Stimulated activated naive CD8-positive, alpha-beta T cell treated with anti-CD3 and anti-CD28 coated beads, Interleukin-15, Interleukin-2, amounts not matched to agents 100 ng/mL and 50 ng/mL, for 24 hours (primary cell): Measurements from ENCODE around the gene B3GNT5.

ENCODE experiments used
- H3K27ac Mint-ChIP-seq: one replicate; pipeline ENCODE4 v1.8.0; 2021; ENCODE audit warnings: mild to moderate bottlenecking, mixed read lengths
- H3K27me3 Mint-ChIP-seq: one replicate; pipeline ENCODE4 v1.8.0; 2021; ENCODE audit warnings: mixed read lengths
- H3K36me3 Mint-ChIP-seq: one replicate; pipeline ENCODE4 v1.8.0; 2021; ENCODE audit warnings: low read depth, mixed read lengths
- H3K4me1 Mint-ChIP-seq: one replicate; pipeline ENCODE4 v1.8.0; 2021; ENCODE audit warnings: low read depth, mixed read lengths
- H3K4me3 Mint-ChIP-seq: one replicate; pipeline ENCODE4 v1.8.0; 2021; ENCODE audit warnings: mild to moderate bottlenecking, mixed read lengths
- H3K9me3 Mint-ChIP-seq: one replicate; pipeline ENCODE4 v1.8.0; 2021; ENCODE audit warnings: mixed read lengths

The B3GNT5 gene

DNA sequence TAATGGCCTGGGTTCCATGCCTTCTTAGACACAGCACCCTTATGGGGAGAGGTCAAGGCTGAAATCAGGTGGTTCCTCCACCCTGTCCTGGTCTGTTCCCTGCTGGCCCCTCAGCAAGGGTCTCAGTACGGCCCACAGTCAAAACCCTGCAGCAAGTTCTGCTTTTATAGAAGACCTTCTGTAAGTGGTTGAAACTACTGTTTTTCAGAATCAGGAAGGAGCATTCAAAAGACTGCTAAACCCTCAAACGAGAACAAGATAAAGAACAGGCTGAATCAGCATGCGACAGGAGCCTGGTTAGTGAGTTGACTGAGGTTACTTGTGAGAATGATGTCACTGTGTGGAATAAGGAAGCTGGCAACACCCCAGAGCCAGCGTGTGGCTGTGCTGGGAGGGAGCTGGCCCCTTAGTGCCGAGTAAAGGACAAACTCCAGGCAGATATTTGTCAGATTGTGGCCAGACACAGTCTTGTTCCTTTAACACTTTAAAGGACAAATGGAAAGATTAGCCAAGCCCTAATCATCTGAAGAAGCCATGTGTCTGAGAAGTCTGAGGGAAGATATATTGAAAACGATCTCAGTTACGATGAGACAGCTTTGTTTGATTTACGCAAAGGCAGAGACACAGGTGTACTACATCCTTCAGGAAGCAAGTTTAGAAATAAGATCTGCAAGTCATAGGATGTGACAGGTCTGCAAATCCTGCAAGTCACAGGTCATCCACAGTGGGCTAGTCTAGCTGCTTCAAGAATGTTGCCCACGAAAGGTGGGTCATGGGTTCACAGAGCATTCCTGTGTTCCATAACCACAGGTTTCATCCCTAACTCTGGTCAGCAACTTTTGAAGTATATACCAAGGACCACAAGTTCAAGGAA lies 54.0 kb downstream of the B3GNT5 start:
- peak overlapping the region; percentile 24 for H3K4me3 Mint-ChIP-seq
- peak overlapping the region; percentile 78 for H3K27ac Mint-ChIP-seq

DNA sequence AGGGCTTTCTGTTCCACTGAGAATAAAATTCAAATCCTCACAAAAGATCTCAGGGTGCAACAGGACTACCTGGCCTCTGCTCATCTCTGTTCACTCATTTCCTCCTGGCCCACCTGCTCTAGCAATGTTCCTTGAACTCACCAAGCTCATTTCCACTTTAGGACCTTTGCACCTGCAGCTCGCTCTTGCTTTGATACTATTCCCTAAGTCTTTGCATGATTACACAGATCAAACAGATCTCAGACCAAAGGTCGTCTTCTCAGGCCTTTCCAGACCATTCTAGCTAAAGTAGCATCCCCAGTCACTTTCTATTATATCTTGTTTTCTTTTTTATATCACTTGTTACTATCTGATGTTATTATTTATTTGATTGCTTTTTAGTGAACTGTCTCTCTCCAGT lies 54.7 kb downstream of the B3GNT5 start:
- Mint-ChIP-seq H3K4me1 (peaks cover 27% of the 10 kb centered on the region), H3K36me3 (no peaks in the 10 kb centered on the region), H3K4me3 (no peak overlapping the region), H3K27me3 (no peaks in the 10 kb centered on the region), H3K9me3 (no peaks in the 10 kb centered on the region), H3K27ac (peak overlapping the region; percentile 23)

More for the DNA sequence above, 54.0 kb downstream of the B3GNT5 start:
- Mint-ChIP-seq H3K36me3 (no peaks in the 10 kb centered on the region), H3K4me1 (peaks cover 29% of the 10 kb centered on the region), H3K27me3 (no peaks in the 10 kb centered on the region), H3K9me3 (no peaks in the 10 kb centered on the region)

DNA sequence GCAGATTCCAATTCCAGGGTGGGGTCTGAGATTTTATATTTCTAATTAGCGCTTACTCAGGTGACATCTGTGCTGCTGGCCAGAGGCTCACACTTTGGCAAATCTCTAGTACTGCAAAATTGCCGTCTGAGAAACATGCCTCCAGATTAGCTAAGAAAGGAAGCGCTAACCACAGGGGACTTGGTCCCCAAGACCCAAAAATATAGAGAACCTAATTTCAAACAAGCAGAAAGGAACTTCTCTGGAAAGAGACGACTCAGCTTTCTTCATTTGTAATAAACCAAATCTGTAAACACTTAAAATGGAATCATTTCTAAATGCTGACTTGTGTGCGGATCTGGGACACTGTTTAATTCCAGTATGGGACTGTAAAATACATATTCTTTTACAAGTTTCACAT lies 55.7 kb downstream of the B3GNT5 start:
- Mint-ChIP-seq H3K27ac (no peak overlapping the region), H3K4me1 (peaks cover 32% of the 10 kb centered on the region), H3K27me3 (no peaks in the 10 kb centered on the region), H3K4me3 (no peak overlapping the region), H3K36me3 (no peaks in the 10 kb centered on the region), H3K9me3 (no peaks in the 10 kb centered on the region)

GRCh38 chr3:183309276-183309675 lies 56.2 kb downstream of the B3GNT5 start:
- Mint-ChIP-seq H3K27me3 (no peaks in the 10 kb centered on the region), H3K27ac (no peak overlapping the region), H3K36me3 (no peaks in the 10 kb centered on the region), H3K4me1 (peaks cover 36% of the 10 kb centered on the region), H3K4me3 (no peak overlapping the region), H3K9me3 (no peaks in the 10 kb centered on the region)

DNA sequence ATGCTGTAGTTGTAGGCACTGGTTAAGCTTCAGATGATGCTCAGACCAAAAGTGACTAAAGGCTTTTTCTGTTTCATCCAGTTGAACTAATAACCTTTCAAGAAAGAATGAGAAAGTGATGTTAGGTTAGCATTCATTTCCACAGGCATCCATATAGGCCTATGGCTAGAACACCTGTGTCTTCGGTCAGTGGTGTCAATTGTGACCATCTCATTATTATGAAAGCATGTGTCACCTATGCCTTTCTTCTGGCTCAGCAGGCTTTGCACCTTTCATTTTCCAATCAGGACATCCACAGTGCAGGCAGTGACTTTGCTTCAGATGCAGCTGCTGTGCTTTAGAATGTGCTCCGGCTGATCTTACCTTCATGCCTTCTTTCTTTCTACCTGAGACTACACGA lies 57.9 kb downstream of the B3GNT5 start:
- Mint-ChIP-seq H3K27ac (no peak overlapping the region), H3K27me3 (no peaks in the 10 kb centered on the region)

DNA sequence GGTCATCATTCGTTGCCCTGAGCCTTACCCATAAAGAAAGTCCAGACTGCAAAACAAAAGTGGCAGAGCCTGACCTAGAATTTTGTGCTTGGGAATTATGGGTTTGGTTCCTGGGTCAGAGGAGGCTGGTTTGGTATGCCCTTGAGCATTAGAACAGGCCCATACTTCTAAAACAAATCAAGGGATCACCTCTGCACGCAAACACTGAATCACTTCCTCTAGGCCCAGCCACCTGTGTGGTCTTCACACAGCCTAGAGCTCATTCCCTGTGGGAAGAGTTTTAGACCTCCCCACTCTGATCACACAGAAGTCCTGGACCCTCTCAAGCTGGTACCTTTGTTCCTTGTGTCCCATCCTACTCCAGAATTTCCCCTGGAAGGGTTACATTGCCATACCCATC lies 59.4 kb downstream of the B3GNT5 start:
- Mint-ChIP-seq H3K27ac (no peak overlapping the region), H3K4me3 (no peak overlapping the region), H3K4me1 (peaks cover 19% of the 10 kb centered on the region), H3K36me3 (no peaks in the 10 kb centered on the region), H3K27me3 (no peaks in the 10 kb centered on the region), H3K9me3 (no peaks in the 10 kb centered on the region)

More for the DNA sequence above, 57.9 kb downstream of the B3GNT5 start:
- Mint-ChIP-seq H3K4me3 (no peak overlapping the region), H3K36me3 (no peaks in the 10 kb centered on the region), H3K4me1 (peaks cover 34% of the 10 kb centered on the region), H3K9me3 (no peaks in the 10 kb centered on the region)

DNA sequence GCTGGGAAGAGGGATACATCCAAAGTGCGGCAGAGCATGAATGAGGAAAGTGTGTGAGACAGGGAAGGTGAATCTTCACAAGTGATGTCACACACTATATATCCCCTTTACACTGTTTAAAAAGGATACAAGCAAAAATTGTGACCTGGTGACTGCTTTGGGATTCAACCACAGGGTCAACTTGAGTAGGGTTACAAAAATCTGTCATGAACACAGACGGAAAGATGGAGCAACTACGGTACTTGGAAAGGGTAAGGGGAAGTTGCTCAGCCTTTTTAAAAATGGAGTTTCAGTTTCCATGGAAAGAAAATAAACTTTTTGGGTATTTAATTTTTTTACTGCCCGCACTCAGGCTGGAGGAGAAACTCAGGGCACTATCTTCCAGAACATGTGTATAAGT lies 60.3 kb downstream of the B3GNT5 start:
- H3K27ac Mint-ChIP-seq = peak overlapping the region; percentile 50
- H3K36me3 Mint-ChIP-seq = no peaks in the 10 kb centered on the region
- no peak overlapping the region for H3K4me3 Mint-ChIP-seq
- no peaks in the 10 kb centered on the region for H3K27me3 Mint-ChIP-seq
- peaks cover 11% of the 10 kb centered on the region for H3K4me1 Mint-ChIP-seq
- H3K9me3 Mint-ChIP-seq = no peaks in the 10 kb centered on the region

- H3K27ac Mint-ChIP-seq = no peak overlapping the region
Measured at GRCh38 chr3:183313764-183314163, 60.7 kb downstream of the B3GNT5 start.

GRCh38 chr3:183315739-183316138 lies 62.7 kb downstream of the B3GNT5 start:
- Mint-ChIP-seq H3K27me3 (no peaks in the 10 kb centered on the region), H3K9me3 (no peaks in the 10 kb centered on the region), H3K4me1 (peaks cover 19% of the 10 kb centered on the region), H3K4me3 (no peak overlapping the region), H3K36me3 (no peaks in the 10 kb centered on the region), H3K27ac (no peak overlapping the region)

More at GRCh38 chr3:183313764-183314163, 60.7 kb downstream of the B3GNT5 start:
- Mint-ChIP-seq H3K4me3 (no peak overlapping the region), H3K27me3 (no peaks in the 10 kb centered on the region), H3K36me3 (no peaks in the 10 kb centered on the region), H3K9me3 (no peaks in the 10 kb centered on the region), H3K4me1 (peaks cover 9% of the 10 kb centered on the region)

- Mint-ChIP-seq H3K27me3 (no peaks in the 10 kb centered on the region), H3K4me3 (no peak overlapping the region), H3K4me1 (peaks cover 19% of the 10 kb centered on the region), H3K36me3 (no peaks in the 10 kb centered on the region), H3K27ac (no peak overlapping the region), H3K9me3 (no peaks in the 10 kb centered on the region)
Measured at GRCh38 chr3:183317271-183317670, 64.2 kb downstream of the B3GNT5 start.

GRCh38 chr3:183317886-183318865 lies 65.1 kb downstream of the B3GNT5 start:
- Mint-ChIP-seq H3K4me1 (peaks cover 16% of the 10 kb centered on the region), H3K27ac (no peak overlapping the region), H3K9me3 (no peaks in the 10 kb centered on the region), H3K27me3 (no peaks in the 10 kb centered on the region), H3K4me3 (no peak overlapping the region), H3K36me3 (no peaks in the 10 kb centered on the region)

DNA sequence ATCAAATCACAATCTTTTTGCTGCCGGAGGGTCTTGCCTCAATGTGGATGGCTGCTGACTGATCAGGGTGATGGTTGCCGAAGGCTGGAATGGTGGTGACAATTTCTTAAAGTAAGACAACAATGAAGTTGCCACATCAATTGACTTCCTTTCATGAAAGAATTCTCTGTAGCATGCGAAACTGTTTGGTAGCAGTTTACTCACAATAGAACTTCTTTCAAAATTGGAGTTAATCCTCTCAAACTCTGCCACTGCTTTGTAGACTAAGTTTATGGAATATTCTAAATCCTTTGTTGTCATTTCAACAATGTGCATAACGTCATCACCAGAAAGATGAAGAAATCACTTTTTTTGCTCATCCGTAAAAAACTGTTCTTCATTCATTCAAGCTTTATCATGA lies 65.8 kb downstream of the B3GNT5 start:
- H3K4me3 Mint-ChIP-seq = no peak overlapping the region
- no peak overlapping the region for H3K27ac Mint-ChIP-seq
- peaks cover 13% of the 10 kb centered on the region for H3K4me1 Mint-ChIP-seq
- no peaks in the 10 kb centered on the region for H3K36me3 Mint-ChIP-seq
- no peaks in the 10 kb centered on the region for H3K9me3 Mint-ChIP-seq
- no peaks in the 10 kb centered on the region for H3K27me3 Mint-ChIP-seq

- Mint-ChIP-seq H3K4me3 (no peak overlapping the region), H3K36me3 (no peaks in the 10 kb centered on the region), H3K27me3 (no peaks in the 10 kb centered on the region), H3K27ac (no peak overlapping the region), H3K9me3 (no peaks in the 10 kb centered on the region), H3K4me1 (peaks cover 10% of the 10 kb centered on the region)
Measured at GRCh38 chr3:183319371-183319770, 66.3 kb downstream of the B3GNT5 start.
